GM15510 (cell line): ENCODE results near the gene DNASE1L1.

Experiments
- POLR2A ChIP-seq: IDR thresholded peaks from 3 replicates; pipeline ENCODE4 v1.6.1; 2011; ENCODE audit warnings: borderline replicate concordance; ENCODE audit not compliant: insufficient read length; ENCODE audit errors: extremely low read depth

DNASE1L1 gene

GRCh38 chrX:154401918-154402621 lies 7.0 kb downstream of the DNASE1L1 start:
- TF ChIP-seq POLR2A = no peak

DNA sequence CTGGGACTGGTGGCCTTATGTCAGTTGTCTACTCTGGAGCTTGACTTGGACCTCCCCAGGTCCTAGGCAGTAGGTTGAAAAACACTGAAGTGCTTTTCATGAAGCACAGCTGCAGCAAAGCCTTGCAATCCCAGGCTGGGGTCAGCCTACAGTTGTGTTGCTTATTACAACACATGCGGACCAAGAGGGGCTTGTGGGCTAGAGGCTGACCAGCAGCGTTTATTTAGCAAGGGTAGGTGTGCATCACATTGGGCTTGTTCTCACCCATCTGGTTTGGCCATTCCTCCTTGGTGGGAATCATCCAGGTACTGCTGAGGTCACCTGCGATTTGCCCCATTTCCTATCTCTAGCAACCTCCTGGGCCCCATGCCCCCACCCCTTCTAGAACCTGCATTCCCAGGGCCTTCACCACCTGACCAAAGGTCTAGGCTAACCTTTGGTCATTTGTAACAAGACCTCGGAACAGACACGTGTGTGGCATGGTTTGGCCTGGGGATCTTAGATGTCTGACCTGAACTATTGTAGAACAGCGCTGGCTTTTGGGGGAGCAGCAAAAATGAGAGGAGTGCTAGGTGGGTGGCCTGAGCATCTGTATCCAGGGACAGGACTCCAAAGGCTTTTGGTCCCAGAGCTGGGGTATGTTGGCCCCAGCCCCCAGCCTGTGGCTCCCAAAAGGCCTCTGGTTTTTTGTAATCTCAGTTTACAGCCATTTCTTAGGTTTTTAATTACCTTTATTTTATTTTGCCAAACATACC lies 7.8 kb downstream of the DNASE1L1 start:
- peak; percentile 50 for TF ChIP-seq POLR2A

- TF ChIP-seq POLR2A = no peak
Measured at GRCh38 chrX:154399527-154400368, 9.3 kb downstream of the DNASE1L1 start.

DNA sequence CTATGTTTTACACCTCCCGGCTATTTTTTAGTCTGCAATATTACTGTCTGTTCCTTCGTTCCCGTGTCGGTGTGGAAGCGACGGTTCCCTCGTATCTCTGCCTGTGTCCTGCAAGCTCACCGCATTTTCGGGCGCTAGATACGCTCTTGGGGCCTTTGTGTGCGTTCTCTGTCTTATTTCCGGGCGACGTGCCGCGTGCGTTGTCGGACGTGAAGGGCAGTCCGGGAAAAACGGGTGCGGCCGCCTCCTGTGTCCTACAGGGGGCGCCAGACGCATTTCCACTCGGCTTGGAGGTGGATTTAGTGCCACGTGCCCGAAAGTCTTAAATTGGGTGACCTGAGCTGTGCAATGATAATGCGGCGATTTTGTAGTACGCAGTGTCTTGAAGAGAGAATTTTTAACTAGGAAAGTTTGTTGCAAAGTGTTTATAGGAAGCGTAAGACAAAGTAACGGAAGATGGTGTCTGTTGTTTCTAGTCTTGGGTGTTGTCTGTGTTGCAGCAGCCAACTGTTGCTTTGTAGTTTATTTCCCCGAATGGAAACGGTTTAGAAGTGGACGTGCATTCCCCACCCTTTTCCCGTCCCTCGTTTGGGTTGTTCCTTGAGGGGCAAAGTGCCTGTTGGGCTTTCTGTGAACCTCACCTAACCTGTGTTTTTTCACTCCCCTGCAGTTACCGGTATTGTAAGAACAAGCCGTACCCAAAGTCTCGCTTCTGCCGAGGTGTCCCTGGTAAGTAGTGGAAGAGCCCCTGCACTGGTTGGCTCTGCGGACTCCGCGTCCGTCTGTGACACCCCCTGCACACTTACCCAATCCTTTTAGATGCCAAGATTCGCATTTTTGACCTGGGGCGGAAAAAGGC lies 10.2 kb downstream of the DNASE1L1 start:
- no peak for TF ChIP-seq POLR2A

DNA sequence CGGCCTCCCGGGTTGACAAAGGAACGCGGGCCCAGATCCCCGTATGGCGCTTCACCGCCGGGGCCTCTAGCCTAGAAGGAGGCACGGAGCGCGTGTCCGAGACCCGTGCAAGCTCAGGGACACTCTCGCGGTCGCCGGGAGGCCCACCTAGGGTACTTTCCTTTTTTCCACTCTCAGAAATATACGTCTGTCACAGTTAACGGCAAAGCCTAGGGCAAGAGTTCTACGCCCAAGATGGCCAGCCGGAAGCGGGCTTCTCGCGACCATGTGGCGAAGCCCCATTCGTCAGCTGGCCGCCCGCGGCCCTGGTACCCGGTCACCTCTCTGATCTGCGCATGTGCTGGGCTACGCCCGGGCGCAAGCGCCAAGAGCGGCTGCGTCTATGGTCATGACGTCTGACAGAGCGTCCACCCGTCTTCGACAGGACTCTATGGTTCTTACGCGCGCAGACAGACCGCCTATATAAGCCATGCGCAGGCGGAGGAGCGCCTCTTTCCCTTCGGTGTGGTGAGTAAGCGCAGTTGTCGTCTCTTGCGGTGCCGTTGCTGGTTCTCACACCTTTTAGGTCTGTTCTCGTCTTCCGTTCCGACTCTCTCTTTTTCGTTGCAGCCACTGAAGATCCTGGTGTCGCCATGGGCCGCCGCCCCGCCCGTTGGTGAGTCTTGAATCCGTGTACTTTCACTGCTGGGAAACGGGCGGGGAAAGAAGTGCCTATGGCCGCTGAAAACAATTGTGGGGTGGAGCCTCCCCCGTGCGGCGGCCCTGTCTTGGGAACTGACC lies 11.0 kb downstream of the DNASE1L1 start, which contains the start of gene RPL10:
TSS of gene RPL10 (plus strand) at position 490 of the 780 bp plus-strand sequence. CDS start at position 633, 143 bp downstream.
- TF ChIP-seq POLR2A = peak; percentile 96

- TF ChIP-seq POLR2A = peak; percentile 44
Measured at GRCh38 chrX:154396973-154397887, 11.8 kb downstream of the DNASE1L1 start.

GRCh38 chrX:154384284-154384892 lies 24.7 kb downstream of the DNASE1L1 start:
- TF ChIP-seq POLR2A = no peak

GRCh38 chrX:154383359-154384283 lies 25.4 kb downstream of the DNASE1L1 start:
- TF ChIP-seq POLR2A = no peak

DNA sequence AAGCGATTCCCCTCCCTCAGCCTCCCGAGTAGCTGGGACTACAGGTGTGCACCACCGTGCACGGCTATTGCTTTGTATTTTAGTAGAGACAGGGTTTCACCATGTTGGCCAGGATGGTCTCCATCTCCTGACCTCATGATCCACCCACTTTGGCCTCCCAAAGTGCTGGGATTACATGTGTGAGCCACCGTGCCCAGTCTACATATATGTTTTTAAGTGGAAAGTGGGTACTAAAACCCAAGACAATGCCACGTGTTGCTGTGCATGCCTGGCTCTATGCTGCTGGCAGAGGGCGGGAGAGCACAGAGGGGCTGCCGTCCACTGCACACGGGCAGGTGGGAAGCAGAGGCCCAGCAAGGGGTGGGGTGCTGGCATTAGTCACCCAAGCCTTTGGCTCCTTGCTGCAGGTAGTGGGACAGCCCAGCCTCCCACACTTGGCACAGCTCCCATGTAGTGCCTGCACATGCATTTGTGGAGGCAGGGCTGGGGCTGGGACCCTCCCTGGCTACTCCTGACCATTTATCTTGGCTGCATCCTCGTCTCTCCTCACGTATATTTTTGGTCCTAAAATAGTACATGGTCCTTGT lies 26.5 kb downstream of the DNASE1L1 start:
- TF ChIP-seq POLR2A = no peak

GRCh38 chrX:154381271-154381670 lies 27.8 kb downstream of the DNASE1L1 start:
- no peak for TF ChIP-seq POLR2A

DNA sequence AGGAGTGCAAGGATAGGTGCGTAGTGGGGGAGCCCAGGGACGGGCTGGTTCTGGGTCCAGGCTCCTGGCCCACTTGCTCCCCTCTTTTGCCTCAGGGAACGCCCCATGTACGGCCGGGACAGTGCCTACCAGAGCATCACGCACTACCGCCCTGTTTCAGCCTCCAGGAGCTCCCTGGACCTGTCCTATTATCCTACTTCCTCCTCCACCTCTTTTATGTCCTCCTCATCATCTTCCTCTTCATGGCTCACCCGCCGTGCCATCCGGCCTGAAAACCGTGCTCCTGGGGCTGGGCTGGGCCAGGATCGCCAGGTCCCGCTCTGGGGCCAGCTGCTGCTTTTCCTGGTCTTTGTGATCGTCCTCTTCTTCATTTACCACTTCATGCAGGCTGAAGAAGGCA lies 28.3 kb downstream of the DNASE1L1 start:
- TF ChIP-seq POLR2A = no peak
